DLD1 (cell line): ENCODE results near the gene KRT85.

Experiments used
- in situ Hi-C: cut with HindIII; loops from 2 replicates; pipeline ENCODE4 v1.10.0; 2017; ENCODE audit warnings: low sequenced_read_pairs

KRT85 gene

DNA sequence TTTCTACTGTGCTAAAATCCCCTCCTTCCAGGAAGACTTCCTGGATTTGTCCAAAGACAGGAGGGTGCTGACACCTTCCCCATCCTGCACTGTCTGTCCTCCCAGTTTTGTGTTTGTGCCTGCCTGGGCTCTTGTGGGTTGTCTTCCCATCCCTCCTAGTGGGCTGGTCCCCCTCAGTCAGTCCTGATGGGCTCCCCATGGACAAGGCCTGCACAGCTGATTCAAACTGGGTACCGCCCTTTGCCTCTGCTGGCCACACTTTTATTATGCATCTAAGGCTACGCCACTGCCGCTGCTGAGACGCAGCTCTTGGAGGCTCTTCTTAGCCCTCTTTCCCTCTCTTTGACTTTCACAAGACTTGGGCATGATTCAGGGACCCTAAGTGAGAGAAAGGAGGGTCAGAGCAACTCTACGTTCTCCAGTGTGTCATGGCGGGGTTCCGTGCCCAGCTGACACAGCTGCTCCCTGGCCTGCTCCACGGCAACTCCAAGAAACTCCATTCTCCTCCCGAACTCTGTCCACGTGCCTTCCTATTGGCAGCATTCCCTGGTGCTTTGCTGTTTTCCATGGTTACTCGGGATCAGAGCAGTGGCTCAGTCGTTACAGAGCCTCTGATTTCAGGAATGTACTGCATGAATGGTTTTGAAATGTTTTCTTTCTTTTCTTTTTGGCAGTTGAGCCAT is 3.8 kb upstream of the KRT85 start:
- in situ Hi-C loops = loop anchor here (10.0 kb wide), 1 partner anchor 614 kb away; no protein-coding TSS in a partner anchor

DNA sequence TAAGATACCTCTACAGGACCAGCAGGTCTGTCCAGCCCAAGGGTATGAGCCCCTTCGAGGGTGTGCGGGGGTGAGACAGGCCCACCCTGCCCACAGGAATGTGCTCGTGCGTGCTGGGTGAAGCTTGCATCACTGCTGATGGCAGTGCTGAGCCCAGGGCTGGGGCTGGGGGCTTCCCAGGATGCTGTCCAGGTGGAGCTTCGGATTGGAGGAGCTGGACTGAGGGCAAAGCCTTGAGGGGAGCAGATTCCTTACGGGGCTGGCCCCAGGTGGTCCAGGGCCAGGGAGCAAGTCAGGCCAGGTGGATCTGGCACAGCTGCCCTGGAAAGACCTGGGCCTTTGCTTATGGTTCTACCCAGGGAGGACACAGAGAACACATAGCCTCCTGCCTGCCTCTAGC is 2.5 kb upstream of the KRT85 start:
- in situ Hi-C loops = loop anchor here (5.0 to 10.0 kb wide), 2 partner anchors 32 to 615 kb away; no protein-coding TSS in a partner anchor

DNA sequence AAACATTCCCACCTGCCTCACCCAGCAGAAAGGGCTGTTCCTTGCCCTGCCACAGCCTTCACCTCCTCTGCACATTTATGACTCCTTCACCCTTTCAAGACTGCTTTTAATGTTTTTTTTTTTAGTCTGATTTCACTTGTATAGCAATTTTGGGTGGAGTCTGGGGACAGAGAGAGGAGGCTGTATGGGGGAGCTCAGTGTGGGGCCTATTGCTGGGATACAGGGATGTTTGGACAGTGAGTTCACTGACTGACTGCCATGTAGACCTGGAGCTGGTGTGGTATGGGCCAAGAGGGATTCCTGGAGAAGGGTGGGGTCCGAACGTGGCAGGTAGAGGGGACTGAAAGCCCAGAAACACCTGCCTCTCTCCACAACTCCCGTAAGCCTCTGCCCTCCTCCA is 1.9 kb upstream of the KRT85 start:
- in situ Hi-C loops = loop anchor here (5.0 kb wide), 1 partner anchor 33 kb away; no protein-coding TSS in a partner anchor

DNA sequence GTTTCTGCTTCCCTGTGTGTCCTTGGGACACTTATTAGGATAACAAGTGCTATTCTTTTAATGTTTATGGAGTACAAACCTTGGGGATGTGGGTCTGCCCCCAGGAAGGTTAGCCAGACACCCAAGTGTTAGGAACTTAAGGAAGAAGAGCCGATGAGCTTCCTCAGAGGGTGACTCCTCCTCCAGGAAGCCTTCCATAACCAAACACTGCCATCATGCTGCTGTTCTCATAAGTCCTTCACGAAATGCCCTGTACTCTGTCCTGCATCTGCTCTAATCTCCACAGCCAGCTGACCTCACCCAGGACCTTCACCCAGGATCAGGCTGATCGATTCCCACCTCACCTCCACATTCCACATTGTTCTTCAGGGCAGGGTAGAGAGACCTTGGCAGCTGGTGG is 1.2 kb upstream of the KRT85 start:
- in situ Hi-C loops = loop anchor here (5.0 kb wide), 1 partner anchor 34 kb away; no protein-coding TSS in a partner anchor

DNA sequence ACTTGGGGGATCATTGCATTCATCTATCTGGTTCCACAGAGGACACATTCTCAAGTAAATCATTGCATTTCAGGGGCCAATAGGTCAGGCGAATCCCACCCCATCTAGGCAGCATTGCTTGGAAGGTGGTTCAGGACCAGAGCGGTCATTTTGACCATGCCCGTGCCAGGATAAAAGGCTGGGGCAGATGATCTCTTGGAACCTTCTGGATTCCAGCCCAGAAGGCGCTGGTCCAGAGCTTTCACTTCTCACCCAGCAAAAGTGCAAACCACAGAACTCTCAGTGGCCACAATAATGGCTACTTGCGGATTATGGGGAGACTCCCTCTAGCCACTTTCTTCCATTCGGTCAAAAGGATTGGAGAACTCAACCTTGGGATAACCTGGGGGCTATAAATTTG is 595 bp upstream of the KRT85 start:
- in situ Hi-C loops = loop anchor here (5.0 kb wide), 1 partner anchor 34 kb away; no protein-coding TSS in a partner anchor

DNA sequence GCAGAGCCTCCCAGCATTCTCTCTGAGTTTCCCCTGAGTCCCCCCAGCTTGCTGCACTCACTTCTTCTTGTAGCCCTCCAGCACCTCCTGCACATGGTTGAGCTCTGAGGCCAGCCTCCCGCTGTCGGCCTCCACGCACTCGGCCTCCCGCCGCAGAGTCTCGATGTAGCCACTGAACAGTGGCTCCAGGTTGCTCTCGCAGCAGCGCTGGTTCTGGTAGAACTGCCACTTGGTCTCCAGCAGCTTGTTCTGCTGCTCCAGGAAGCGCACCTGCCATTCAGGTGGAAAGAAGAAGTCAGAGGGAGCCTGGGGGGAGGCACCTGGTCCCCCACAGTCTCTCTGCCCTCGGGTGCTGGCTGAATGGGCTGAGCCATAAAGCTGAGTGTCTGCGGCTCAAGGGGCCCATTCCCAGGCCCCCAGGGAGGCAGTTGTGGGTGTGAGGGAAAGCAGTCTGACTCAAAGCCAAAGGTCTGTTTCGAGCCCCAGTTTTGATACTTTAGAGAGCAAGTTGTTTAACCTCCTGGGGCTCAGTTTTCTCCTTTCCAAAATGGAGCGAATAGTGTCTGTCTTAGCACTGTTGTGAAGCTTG is 2.3 kb downstream of the KRT85 start:
- in situ Hi-C loops = loop anchor here (5.0 kb wide), 1 partner anchor 37 kb away; no protein-coding TSS in a partner anchor

DNA sequence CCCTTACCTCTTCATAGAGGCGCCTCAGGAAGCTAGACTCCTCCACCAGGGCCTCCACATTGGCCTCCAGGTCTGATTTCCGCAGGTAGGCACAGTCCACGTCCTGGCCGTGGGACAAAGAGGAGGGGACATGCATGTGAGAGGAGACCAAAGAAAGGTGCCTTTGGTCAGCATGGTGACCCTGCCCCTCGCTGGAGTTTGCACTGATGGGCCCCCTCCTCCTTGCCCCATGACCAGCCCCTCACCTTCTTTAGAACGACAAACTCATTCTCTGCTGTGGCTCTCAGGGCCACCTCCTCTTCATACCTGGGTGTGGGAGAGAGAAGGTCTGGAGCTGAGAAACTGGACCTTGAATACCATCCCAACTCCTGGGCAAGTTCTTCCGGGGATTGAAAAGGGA is 3.2 kb downstream of the KRT85 start:
- in situ Hi-C loops = no loop called here

DNA sequence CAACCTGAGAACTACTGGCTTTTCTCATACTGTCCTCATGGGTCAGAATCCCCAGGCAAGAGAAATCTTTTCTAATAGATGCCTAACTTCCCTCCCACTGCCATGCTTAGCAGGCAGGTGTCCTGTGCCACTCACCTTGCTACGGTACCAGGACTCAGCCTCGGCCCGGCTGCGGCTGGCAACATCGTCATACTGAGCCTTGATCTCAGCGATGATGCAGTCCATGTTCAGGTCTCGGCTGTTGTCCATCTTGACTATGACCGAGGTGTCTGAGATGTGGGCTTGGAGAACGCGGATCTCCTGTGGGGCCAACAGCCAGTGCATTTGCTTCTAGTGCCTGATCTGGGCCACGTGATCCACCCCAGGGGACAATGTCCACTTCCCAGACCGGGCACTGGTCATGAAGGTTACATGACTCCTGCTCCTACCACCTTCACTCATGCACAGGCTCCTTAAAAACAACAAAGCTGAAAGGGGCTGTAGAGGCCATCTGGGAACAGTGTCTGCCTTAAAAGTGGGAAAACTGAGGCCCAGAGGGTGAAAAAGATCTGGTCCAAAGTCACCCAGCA is 4.1 kb downstream of the KRT85 start:
- in situ Hi-C loops = no loop called here

DNA sequence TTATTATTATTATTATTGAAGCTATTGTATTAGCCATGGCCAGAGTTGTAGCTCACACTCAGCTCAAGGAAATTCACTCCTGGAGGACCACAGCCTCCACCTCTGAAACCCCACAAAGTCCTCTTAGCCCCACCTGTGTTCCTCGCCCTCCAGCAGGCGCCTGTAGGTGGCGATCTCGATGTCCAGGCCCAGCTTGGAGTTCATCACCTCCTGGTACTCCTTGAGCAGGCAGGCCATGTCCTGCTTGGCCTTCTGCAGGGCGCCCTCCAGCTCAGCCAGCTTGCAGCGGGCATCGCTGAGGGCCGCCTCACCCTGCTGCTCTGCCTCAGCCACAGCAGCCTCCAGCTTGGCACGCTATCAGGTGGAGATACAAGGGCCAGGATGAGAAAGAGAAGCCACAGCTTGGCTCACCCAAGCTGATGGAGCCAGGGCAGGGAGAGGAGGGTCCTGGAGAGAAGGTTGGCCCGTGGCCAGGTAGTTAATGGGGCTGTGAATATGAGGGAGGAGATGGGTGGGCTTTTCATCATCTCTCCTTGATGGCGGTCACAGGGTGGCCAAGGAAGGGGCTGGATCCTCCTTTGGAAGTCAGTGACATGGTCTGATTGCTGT is 5.1 kb downstream of the KRT85 start:
- in situ Hi-C loops = no loop called here

DNA sequence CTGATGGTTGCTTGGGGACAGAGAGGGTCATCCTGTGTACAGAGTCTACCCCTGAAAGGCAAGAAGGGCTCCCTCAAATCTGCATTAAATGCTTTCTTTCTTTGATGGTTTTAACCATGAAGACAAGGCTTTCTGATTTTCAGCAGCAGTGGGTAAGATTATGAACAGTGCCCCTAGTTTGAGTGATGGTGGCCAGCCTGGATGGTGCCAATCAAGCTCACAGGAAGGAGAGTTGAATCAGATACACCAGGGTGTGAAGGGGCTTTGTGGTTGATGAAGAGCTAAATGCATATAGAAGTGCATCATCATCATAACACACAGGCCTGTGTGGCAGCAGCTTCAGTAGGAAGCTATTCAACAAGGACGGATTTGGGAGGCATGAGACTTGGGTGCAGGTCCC is 5.7 kb downstream of the KRT85 start:
- in situ Hi-C loops = no loop called here

DNA sequence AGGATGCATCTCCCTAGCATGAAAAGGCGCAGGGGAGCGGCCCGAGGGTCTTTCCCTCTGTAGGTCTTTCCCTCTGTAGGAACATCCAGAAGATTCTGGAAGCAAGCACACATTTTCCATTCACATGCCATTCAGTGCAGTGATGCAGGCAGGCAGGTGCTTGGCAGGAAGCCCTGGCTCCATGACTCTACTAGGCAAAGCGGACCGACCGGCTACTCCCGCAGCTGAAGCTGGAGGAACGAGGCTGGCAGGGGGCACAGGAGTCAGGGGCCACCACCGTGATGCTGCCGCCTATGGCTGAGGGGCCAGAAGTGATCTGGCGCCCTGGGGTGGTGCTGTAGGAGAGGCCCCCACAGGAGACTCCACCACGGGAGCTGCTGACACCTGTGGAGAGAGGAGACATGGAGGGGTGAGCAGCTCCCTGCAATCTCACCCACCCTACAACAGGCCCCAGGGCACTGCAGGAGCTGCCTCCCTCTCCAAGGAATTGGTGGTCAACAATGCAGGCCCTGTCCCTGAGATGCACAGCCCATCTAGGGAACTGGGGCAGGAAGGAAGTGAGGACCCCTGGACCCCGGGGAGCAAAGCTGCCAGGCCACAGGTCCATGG is 6.5 kb downstream of the KRT85 start:
- in situ Hi-C loops = no loop called here

DNA sequence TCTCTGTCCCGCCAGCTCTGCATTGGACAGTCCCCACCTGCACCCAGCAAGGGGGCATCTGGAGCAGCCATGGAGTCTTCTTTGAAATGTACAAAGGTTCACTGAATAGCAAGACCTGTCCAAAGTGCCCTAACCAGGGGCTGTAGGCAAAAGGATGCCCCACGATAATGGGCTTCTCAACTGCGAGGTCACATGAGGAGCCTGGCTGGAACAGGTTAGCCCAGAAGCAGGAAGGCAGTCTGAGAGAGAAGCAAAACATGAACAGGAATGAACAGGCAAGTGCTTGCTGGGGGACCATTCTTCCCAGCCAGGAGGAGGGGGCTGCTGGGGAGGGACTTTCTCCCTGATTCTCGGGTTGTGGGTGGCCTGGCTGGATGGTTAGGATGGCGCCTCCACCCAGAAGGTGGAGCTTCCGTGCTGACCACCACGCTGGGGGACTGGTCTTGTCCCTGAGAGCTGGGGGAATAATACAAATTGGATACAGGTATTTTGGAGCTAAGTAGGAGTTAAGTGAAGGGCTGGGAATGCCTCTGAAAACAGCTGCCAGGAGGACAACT is 7.1 kb downstream of the KRT85 start:
- in situ Hi-C loops = no loop called here

DNA sequence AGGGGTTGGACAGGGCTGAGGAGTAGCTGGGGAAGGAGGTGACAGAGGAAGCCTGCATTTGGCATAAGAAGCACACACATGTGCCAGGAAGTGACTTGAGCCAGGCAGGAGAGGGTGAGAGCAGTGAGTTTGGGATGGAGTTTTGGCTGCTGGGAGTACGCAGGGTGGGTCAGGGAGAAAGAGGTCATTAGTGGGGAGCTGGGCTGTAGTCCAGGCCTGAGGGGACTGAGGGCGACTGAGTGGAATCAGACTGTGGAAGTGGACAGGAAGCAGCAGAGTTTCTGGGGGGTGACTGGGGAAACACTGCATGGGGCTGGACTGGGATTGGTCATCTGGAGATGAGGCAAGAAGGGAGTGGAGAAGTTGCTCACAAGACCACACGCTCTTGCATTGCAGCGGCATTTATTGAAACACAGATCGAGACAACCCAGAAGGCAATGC is 7.6 kb downstream of the KRT85 start:
- in situ Hi-C loops = no loop called here

DNA sequence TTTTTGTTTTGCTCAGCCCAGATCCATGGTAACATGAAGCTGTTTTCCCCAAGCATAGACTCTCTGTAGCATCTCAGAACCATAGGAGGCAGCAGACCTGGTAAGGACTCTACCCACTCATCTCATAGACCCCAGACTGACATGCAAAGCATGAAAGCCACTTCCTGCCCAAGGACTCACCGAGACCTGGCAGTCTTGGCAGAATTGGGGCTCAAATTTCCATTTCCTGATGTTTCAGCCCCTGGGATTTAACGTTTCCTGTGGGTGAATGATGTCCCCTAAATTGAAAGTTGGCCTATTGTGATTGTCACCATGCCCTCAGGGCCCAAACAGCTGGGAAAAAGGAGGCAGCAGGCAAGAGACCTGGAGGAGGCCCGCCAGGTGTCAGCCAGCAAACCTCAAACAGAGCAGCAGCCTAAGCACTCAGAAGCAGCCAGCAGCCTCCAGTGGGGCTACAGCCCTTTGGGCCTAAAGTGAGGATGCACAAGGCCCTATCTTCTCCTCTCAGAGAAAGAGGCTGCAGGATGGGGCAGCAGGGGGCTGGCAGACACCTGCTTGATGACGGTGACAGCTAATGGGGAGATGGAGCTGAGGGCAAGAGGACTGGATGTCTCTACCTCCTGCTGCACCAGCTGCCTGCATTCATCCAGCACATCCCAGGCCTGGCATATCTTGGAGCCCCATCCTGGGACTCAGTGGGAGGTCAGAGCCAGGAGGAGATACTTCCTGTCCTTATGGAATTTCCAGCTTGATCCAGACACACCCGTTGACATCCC is 8.5 kb downstream of the KRT85 start:
- in situ Hi-C loops = no loop called here

DNA sequence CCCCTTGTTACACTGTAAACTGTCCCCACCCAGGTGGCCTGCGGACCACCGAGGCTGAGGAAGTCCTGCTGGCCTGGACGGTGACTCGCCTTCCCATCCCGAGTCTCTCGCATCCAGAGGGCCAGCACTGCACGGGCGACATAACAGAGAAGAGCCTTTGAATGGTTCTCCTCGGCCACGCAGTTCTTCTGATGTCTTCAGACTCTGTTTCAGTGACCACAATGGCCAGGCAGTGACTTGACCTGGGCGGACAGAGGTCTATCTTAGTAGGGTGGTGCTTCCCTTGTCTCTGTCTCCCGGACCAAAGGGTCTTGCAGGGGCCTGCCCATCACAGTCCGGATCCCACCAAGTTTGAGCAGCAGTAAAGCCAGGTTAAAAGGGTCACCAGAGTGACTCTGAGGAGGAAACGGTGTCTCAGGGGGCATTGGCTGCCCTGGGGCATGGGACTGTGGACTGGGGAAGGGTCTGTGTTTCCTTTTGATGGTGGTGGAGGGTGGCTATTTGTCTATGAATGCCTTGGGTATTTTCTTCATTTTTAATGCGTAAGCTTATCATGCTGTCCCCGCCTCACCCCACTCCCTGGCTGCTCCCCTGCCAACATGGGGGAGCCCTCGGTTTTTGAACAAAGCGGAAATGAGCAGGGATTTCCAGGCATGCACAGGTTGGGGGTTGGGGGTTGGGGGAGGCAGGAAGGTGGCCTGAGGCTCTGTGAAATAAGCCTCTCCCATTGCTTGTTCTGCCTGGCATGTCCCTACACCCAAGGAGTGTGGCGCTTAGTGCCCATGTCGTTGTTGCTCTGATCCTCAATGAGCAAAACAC is 10.3 kb downstream of the KRT85 start:
- in situ Hi-C loops = no loop called here

DNA sequence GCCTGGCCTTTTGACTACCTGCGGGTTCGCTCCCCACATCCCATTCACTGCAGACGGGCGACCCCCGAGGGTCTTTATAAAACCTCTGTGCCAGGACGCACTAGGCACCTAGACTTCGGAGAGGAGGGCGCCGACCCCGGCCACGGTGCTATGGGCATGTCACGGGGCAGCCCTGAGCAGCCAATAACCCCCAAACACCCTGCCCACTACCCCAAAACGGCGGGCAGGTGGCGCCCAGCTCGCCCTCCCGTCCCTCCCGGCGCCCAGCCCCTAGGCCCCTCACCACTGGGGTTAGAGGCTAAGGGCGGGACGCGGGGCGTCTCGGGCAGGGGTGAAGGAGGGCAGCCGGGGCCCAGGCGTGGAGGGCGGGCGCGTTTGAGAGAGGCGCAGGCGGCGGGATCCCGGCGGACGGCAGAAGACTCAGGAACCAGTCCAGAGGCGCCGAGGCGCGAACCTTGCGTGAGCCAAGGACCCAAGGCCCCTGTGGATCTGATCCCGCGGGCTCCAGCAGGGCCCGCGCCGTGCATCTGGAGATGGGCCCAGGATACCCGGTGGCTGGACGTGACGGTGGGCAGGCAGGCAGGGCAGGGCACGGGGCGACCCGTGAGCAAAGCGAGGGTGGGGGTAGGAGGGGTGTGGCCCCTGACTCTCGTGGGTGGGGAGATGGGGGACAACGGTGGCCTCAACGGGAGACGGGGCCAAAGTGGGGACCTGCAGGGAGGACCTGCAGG is 11.1 kb downstream of the KRT85 start:
- in situ Hi-C loops = no loop called here

DNA sequence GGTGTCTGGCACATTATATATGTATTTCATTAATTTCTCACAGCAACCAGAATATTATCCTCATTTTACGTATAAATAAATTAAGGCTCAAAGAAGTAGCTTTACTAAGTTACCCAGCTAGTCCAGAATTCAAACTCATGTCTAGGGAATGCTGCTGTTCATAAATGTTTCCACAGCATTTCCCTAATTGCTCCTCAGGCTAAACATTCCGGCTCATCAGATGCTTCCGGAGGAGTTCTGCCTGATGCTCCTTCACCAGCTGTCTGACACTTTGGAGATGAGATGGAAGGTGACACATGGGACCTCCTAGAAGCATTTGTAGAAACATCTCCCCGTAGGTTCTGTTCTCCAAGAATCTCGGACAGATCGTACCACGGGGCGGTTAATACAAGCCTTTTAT is 12.1 kb downstream of the KRT85 start:
- in situ Hi-C loops = no loop called here

DNA sequence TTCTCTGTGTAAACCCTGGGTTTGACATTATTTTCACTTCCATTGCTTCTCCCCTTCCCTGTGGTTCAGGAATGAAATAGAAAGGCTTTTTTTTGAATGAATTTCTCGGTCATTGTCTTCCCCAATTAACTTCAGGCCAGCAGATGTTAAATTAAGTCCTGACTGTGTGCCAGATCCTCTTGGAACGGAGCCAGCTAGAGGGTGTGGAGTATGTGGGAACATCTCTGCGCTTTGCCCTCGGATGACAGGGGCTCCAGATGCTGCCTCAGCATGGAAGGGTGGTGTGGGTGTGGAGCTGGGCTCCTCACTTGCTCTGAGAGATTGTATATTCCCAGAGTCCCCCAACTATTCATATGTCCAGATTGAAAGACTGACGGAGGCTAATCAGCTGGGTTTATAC is 13.1 kb downstream of the KRT85 start:
- in situ Hi-C loops = no loop called here

DNA sequence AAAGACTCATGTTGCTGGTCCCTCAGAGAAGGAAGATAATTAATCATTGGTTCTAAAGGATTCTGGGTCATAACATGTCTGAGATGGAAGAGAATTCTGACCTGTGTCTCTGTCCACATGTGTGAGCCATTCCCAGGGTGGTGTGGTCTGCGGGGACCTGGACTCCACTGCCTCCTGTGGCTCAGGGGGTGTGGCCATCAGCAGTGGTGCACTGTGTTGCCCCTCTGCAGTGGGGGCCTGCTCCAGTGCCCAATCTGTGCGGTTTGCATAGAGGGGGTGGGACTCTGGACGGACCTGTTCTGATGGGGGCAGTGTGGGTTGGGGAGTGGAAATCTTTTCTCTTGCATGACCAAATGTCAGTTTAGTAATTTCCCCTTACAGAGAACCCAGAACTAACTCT is 13.5 kb downstream of the KRT85 start:
- in situ Hi-C loops = no loop called here
